Forelimb muscle (tissue), 1 donor: ENCODE measurements around the gene EXOC4. TPM values are rescaled to one million over a fixed set of nuclear protein-coding genes. Genes with fewer than 3 reads are reported as not detected.

Experiments used
- DNase-seq: peaks from one replicate; pipeline ENCODE4 v3.0.0-alpha.2; 2013; ENCODE audit warnings: low read depth
- polyA plus RNA-seq: library from polyadenylated mRNA; unstranded; fragments of 120-200 nt; gene quantifications from one replicate; pipeline ENCODE4 v1.2.1, GENCODE V29; 2013; ENCODE audit not compliant: insufficient read length

EXOC4 gene
- polyA plus RNA-seq, 1 donor = 55.2 TPM

DNA sequence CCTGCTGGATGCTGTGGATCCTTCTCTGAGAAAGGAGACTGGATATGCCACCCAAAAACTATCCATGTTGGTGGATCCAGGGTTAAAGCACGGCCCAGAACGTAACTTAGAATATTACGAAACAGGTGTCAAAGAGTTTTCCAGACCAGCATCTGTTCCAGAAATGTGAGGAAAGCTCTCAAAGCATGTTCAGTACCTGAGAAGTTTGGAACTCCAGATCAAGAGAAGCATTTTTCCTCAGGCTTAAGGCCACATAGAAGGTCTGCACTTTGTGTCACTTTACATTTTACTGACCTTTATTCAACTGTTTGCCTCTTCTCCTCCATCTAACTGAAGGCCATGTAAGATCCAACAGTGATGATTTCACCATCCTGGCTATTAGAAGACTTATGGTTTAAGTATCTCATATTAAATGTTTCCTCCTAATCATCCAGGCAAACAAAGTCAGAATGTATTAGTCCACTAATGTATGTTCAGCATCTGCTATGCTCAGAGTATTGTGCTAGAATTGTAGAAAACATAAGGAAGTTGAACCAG is 533.6 kb downstream of the EXOC4 start:
- DNase-seq = no peak

DNA sequence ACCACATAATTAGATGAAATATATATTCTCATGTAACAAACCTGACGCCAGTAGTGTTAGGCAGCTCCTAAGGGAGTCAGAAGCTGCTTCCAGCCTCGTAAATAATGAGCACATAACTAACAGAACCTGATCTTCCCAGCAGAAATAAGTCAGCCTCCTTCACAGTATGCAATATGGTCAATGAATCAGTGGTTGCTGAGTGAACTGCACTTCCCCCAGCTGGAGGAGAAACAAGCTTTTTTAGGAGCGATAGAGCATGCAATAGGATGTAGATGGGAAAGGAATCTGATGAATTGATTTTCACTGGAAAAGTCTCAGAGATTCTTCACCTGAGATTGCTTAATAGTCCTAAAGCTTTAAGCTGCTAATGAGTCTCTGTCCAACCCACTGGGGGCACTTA is 537.1 kb downstream of the EXOC4 start:
- no peak for DNase-seq

DNA sequence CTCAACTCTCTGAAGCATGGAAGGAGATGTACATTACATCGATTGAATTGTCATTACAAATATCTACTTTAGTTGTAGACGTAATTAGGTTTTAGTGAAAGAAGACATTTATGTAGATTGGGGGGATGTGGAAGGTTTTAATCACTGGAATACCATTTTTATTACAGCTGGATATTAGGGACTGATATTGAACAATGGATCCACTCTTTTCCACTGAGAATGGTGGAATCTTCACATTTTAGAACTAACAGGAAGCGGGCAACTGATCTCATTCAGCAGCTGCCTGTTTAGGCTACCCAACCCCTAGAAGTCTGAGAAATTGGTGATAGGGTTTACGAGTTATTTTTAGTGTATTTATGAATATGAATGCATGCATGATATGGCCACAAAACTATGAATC is 538.0 kb downstream of the EXOC4 start:
- DNase-seq = no peak

DNA sequence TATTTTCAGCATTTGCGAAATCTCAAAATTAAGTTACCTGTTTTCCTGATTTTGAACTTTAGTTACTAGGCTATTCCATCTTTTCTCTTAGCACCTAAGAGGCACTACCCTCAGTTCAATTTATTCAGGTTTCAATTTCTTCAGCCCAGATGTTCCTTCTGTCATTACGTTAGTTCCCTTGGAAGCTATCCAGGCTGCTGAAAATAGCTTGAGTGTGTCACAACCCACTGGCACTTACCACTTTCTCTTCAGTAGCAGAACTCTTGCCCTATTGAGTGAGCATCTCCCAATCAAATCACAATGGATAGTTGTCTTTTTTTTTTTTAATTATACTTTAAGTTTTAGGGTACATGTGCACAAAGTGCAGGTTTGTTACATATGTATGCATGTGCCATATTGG is 541.6 kb downstream of the EXOC4 start:
- no peak for DNase-seq

DNA sequence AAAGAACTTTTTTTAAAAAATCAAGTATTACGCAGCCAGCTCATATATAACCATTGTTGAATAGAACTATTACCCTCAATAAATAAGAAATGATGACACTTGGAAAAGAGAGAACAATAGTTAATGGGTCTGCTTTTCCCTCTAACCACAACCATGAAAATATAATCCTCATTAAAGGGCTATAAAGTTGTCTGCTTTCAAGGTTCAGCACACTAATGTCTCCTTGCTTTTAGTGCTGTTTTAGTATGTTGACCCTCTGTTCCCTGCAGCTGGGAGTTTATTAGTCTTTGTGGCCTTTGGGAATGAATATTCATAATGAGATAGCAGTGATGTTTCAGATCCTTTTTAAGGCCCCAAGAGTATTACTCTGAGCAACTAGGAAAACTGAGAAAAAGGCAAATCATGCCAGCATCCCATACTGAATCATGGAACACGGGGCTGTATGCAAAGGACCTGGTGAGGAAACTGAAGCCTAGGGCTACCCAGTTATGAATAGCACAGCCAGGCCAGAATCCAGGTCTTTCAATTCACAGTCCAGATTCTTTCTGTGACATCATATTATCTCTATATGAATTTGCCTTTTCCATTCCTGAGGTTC is 542.3 kb downstream of the EXOC4 start:
- no peak for DNase-seq

DNA sequence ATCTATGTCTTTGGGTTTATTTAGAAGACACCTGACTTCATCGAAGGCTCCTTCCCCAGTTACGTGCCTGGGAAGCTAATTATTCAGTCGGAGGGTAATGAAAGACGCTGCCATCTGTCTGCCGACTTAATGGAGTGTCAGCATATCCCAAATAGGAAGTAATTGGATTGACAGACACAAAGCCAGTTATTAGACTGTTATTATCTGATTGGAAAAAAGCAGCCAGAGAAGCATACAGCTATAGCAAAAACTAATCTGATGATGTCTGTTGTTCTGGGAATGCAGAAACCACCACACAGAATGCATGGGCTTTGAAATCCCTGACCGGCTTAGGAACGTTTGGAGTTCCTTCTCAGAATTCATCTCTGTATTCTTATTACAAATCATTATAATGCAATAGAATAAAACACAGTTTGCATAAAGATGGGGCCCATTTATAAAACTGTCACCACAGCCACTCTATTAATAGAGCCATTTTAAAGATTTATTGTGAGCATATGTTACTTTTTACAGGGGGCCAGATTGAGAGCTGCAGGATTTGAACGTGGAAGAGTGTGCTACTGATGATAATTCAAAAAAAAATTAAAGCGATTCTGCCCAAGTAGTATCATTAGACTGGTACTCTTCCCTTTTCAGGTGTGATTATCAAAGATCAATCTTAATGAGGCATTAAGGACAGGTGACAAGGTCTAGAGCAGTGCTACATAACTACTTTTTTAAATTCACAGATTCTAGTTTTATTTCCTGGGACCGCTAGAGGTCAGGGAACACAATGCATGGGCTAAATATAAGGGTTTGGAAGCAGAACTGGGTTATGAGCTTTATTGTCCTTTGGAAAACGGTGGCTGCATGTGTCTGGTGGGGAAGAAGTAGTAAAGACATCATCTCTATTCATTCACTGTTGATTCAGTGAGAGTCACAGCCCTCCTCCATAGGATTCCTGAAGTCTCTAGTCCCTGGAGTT is 544.2 kb downstream of the EXOC4 start:
- no peak for DNase-seq

DNA sequence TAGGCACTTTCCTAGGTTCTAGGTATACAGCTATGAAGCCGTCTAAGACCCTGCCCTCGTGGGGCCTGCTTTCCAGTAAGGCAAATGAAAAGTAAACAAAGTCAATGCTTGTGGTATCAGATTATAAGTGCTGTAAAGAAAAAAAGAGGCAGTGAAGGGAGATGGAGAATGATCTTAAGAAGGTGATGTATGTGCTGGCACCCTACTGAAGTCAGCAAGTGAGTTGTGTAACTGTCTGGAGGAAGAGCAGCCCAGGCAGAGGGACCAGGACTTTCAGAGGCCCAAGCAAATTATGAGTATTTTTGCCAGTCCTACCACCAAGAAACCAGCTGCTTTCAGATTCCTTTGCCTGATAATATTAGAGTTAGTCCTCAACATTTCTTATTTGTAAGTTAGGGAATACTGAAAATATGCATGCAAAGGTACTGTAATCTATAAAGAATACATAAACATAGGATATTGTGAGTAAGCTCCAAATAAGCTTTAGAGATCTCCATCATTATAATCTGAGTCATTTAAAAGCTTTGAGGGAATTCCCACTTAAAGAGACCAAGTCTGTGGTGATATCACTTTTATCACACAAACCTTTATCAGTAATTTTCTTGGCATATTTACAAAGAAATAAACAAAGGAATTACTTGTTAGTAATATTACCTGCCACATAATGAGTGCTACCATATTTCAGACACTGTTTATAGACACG is 545.1 kb downstream of the EXOC4 start:
- DNase-seq = no peak

DNA sequence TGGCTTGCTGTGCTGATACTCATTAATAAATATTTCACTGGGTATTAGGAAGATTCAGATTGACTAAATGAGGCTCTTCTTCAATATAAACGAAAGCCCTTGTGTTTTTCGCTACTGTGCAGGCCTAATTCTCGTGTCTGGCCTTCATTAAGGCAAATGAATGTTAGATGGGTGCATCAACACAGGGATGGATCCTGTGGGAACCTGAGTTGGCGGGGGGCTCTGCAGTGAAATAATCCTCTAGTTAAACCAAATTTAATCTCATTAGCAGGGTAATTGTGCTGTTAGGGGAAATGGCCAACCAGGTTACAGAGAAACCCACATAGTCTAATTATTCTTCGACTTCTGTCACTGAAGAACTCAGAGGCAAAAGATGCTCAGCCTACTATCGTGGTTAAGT is 548.5 kb downstream of the EXOC4 start:
- no peak for DNase-seq

DNA sequence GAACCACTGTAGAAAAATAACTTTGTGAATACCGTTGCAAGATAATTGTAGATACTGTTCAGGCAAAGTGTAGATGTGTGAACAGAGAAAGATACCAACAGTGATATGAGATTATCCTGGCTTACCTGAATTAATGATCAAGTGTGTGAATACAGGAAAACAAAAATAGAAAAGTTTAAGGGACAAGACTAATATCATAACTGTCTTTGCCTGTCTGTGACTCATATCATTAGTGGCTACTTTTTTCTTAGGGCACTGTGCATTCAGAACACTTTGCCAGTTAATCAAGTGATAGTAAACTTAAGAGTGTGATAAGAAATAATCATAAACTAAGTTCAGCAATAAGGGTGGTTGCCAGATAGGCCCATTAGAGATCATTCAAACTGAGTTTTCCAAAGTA is 551.2 kb downstream of the EXOC4 start:
- DNase-seq = no peak

DNA sequence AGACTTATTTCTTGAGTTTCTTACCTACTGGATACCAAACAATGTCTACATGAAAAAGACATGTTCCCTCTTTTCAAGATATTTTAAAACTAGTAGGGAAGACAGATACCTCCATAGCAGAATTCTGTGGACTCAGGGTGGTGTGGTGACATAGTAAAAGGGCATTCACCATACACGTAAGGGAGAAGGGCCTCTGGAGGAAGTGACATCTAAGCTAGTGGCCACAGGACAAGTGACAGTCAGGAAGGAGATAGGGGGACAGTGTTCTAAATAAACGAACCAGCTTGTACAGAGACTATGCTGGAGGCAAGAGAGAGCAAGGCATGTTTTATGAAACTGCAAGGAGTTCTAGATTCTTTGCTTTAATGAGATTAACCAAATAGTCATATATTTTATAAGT is 552.5 kb downstream of the EXOC4 start:
- no peak for DNase-seq

DNA sequence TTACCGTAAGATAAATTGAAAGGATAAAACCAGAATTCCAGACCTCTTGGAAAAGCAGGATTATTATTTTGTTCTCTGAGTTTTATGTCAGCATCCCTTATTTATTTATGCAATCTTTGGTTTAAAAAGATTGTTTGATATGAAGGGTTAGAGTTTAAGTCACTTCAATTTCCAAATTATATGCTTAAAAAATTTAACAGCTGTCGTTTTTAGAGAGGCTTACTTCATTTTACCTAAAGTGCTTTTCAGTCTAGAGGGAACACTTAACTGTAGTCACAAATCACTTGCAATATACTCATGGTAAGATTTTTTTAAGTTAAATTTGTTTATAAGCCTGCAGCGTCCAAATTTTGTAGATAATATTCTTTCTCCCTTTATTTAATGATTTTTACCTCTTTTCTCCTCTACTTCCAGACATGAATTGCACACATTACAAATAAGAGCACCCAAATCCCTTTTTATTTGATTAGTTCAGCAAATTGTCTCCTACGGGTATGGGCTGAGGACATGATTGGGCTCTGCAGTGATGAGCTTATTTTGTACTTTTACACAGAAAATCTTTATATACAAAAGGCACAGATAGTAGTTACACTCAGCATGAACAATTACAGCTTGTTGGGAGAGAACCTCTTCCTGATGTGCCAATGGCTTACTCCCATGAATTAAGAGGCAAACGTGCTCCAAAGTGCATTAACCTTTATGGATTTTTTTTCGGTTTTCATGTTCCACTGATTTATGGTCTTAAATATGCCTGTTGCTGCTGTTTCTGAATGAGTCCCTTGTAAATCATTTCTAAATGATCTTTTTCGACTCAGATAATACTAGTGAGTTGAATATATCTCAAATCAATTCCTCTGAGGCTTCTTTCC is 555.0 kb downstream of the EXOC4 start:
- DNase-seq = no peak

DNA sequence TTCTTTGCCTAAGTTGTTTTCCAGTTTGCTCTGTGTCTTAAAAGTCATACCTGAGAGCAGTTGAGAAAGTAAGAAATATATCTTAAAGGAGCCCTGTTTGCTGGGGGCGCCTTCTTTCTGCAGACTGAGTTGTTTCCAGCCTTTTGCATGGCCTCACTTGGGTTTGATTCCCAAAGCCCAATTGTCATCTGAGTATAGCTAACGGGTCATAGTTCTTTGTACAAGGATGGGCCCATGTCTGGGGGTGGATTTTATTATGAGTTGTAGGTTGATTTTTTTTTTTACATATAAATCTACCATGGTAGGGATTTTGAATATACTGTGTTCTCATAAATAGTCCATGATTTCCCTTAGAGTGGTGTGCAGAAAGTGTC is 555.6 kb downstream of the EXOC4 start:
- DNase-seq = no peak

DNA sequence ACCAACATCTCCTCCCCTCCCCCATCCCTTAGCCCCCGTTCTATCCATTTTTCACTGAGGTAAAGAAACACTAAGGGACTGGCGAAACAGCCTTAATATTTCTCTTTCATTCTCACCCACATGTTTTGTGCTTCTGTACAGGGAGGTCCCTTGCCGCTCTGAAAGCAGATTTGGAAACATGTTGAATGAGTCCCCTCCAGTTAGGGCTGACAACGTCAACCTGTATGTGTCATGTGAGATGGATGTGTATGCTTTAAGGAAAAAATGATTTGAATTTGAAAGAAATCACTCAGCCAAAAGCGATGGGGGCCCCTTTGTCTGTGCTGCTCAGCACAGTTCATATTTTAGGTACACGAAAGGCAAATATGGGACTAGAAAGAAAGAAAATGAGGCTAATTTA is 560.0 kb downstream of the EXOC4 start:
- no peak for DNase-seq

DNA sequence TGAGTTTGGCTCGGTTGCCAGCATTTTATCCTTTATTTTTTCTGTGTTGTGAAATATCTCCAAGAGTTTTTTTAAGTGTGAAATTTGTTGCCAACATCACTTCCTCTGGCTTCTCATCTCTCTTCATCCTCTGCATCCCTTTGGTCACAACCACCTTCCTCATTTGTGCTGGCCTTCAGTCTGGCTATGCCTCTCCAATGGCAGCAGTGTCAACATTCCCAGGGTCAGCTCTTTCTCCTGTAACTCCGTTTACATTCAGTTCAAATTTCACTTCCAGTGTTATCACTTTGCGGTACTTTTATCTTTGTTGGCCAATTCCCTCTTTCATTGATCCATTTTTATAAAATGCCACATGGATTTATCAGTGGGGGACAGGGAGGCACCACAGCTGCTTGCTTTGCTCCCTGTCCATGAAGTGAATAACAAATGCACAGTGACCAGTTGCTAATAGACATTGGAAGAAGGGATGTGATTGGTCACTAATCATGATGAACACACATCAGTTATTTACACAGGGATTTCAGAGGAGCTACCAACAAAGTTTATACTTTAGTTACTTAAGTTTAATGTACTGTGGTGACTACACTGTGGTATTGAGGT is 562.8 kb downstream of the EXOC4 start:
- DNase-seq = no peak

DNA sequence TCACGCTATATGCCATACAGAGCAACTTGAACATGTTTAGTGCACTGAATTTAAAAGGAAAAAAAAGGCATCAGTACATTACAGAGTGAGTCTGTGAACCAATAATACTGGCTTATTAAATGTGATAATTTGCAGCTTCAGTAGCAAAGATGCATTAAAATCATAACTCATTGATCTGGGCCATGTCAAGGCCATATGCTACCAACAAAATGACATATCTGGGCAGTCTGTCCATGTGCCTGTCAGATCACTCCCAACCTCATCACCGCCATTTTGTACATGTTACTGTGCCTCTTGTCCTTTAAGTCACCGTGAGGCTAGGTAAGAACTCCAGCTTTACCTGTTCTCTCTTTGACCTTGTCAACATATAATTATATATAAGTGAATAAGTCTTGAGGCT is 566.8 kb downstream of the EXOC4 start:
- no peak for DNase-seq

DNA sequence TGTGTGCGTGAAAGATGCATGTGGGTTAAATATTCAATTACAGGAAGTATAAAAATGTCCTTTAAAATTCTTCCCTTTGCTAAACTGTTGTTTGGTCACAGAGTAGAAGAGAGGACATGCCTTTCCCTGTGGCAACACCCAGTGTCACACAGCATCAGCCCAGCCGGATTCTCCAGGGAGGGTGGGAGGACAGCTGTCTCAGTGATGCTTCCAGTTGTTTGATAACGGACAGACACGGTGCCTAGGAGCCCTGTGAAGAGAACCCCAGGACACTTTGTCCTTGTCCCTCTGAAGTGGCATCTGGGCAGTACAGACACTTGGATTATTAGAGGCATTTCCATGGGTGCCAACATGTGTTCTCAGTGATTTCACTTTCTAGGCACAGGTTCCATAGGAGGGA is 567.7 kb downstream of the EXOC4 start:
- no peak for DNase-seq

DNA sequence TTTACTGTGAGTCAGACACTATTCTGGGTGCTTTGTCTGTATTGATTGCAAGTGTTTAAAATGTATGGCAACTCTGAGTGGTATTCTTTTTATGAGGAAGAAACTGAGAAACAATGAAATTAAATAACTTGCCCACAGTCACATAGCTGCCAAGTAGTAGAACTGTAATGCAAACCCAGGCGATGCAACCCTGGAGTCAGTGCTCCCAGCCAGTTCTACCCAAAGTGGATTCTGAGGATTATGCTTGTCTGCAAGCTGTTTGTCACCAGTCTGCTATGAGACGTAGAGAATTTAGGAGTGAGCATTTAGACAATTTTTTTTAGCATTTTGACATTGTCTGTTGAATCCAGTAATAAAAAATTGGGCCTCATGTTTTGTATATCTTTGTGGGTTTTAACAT is 568.3 kb downstream of the EXOC4 start:
- DNase-seq = no peak

DNA sequence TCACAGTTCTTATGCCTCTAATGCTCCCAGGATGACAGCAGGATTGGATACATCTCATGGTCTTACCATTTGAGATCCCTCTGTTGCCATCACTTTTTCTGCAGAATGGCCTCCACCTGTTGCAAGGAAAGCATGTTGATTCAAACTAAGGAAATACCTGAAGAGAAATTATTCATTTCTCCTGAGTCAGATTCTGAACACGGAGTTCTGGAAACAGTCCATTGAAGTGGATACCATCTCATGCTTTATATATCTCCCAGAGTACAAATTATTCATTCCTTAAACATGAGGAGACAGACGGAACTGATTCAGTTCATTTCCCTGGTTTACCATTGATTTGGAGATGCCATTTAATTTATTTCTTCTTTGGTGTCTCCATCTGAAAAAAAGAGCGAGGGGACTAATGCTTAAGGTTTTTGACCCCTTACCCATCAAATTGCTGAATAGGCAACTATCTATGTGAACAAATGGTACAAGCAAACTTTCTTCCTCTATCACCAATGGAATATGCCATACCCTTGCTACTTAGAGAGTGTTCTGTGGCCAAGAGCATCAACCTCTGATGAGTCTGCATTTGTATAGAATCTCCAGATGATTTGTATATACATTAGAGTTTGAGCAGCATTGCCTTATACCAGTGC is 569.2 kb downstream of the EXOC4 start:
- no peak for DNase-seq

DNA sequence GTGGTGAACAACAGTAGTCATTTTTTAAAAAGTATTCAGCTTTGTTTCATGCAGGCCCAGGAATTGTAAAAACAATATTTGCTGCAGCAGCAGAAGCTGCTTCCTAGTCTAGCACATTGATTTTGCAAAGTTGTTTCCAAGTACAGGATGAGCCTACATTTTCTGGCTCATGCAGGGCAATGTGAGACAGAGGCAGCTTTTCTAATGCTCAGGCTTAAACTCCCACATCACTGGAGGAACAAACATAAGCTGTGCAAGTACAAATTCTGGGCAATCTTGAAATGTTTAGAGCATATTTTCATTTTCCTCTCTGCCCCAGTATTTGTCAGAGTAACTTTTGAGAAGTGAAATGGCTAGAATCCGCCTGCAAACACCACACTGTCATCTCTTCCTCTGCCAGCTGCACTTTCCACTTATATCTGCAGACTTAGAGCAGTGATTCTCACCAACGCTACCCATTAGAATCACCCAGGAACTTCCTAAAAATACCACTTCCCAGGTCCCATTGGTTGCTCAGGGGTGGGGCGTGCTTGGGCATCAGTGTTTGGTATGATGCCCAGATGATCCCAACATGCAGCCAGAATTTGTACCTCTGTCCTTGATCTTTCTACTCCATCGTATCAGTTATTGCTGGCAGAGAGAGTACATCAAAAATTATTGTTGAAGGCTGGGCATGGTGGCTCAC is 570.1 kb downstream of the EXOC4 start:
- DNase-seq = no peak

DNA sequence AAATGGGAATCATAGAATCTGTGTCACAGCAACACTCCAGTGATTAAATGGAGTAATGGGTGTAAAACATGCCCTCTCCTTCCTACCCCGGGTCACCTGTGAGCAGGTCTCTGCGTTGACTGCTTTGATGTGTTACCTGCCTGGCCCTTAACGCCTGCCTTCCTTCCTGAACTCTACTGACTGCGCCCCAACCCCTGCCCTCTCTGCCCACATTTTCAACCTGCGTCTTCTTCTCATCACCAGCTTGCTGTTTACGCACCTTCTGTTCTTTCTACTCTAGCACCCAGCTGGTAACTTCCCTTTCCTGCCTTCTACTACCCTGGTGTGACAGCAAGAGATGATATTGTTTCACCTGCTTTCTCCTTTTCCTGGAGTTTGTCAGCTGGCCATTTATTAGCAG is 571.3 kb downstream of the EXOC4 start:
- no peak for DNase-seq
